ENCODE data around the gene ALKBH7. TPM values are rescaled to one million over a fixed set of nuclear protein-coding genes. Genes with fewer than 3 reads are reported as not detected.
A peak's percentile ranks its signal among the peaks of the same experiment; 100 is the strongest.
"Not testable (repeated sequence)": the region's sequence is repeated elsewhere in the genome, so short reads cannot be mapped to it uniquely, and the experiment has no call there.

The ALKBH7 gene
- total and polyA plus RNA-seq, 7 experiments from 2014 or later: 33.6 to 142 (median 73.4) TPM

- peaks cover 0 to 22% (median 7%) of the 10 kb centered on the region in 5 donors for H3K36me3 Mint-ChIP-seq
- intact Hi-C loops (cut with micrococcal nuclease): no loop called here
- DNase-seq (no peak), ATAC-seq (no peak)
- H3K27me3 Mint-ChIP-seq: no peaks in the 10 kb centered on the region
- Histone ChIP-seq H3K4me3 (ENCODE audit: low read length) (no peak overlapping the region), H3K36me3 (ENCODE audit: control insufficient read depth in 2 of 3, insufficient read depth in 3 of 3, low read length in 3 of 3) (peaks cover 0 to 11% (median 2%) of the 10 kb centered on the region in 3 experiments), H3K27me3 (ENCODE audit: control insufficient read depth in 2 of 2, insufficient read depth in 2 of 2, low read length in 2 of 2) (no peaks in the 10 kb centered on the region), H3K27ac (ENCODE audit: low read depth, low read length) (no peak overlapping the region), H3K4me1 (ENCODE audit: control insufficient read depth in 2 of 2, insufficient read depth in 2 of 2, low read length in 2 of 2) (no peaks in the 10 kb centered on the region), H3K9me3 (ENCODE audit: control insufficient read depth in 2 of 3, low read length in 3 of 3) (peaks cover 0 to 3% (median 0%) of the 10 kb centered on the region in 3 experiments)
- ChIA-PET POLR2A (no interaction called here), CTCF (interaction anchor here (0.5 kb wide), 1 partner anchor 965 kb away, joined by 3 read pairs; no protein-coding TSS in a partner anchor)
- H3K4me1 Mint-ChIP-seq: peaks cover 0 to 6% (median 0%) of the 10 kb centered on the region in 7 donors
- H3K9me3 Mint-ChIP-seq: peaks cover 0 to 10% (median 0%) of the 10 kb centered on the region in 11 donors
- no peak overlapping the region for H3K27ac Mint-ChIP-seq
- H3K4me3 Mint-ChIP-seq: no peak overlapping the region
Observed at GRCh38 chr19:6340493-6341201, 31.9 kb upstream of the ALKBH7 start.

GRCh38 chr19:6343462-6343861 lies 29.1 kb upstream of the ALKBH7 start:
- ATAC-seq: no peak
- peaks cover 0 to 3% (median 0%) of the 10 kb centered on the region in 3 experiments for H3K9me3 ChIP-seq (ENCODE audit: control insufficient read depth in 2 of 3, low read length in 3 of 3)

DNA sequence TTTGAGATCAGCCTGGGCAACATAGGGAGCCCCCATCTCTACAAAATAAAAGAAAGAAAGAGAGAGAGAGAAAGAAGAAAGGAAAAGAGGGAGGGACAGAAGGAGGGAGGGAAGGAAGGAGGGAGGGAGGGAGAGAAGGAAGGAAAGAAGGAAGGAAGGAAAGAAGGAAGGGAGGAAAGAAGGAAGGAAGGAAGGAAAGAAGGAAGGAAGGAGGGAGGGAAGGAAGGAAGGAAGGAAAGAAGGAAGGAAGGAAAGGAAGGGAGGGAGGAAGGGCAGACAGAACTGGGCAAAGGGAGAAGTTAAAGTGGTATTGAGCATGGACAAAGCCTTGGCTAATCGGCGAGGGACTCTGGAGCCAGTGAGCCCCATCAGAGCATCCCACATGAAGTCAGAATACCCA lies 23.3 kb upstream of the ALKBH7 start:
- peaks cover 0 to 40% (median 4%) of the 10 kb centered on the region in 3 experiments for H3K36me3 ChIP-seq (ENCODE audit: control insufficient read depth in 2 of 3, insufficient read depth in 3 of 3, low read length in 3 of 3)
- H3K4me3 Mint-ChIP-seq; H3K4me1 ChIP-seq (ENCODE audit: control insufficient read depth in 2 of 2, insufficient read depth in 2 of 2, low read length in 2 of 2); H3K27me3 Mint-ChIP-seq; H3K27ac ChIP-seq (ENCODE audit: low read depth, low read length); H3K4me3 ChIP-seq (ENCODE audit: low read length); ATAC-seq; H3K4me1 Mint-ChIP-seq; H3K9me3 Mint-ChIP-seq; DNase-seq; intact Hi-C loops (cut with micrococcal nuclease); H3K27me3 ChIP-seq (ENCODE audit: control insufficient read depth in 2 of 2, insufficient read depth in 2 of 2, low read length in 2 of 2); H3K9me3 ChIP-seq (ENCODE audit: control insufficient read depth in 2 of 3, low read length in 3 of 3): not testable (repeated sequence)
- ChIA-PET POLR2A (interaction anchor here (0.6 kb wide), 1 partner anchor 21 kb away, joined by 3 read pairs; no protein-coding TSS in a partner anchor), CTCF (interaction anchor here (0.6 kb wide), 1 partner anchor 18 kb away, joined by 4 read pairs; no protein-coding TSS in a partner anchor)
- Mint-ChIP-seq H3K27ac (peak overlapping the region in 1 of 9 donors; percentile 40), H3K36me3 (peaks cover 4 to 21% (median 11%) of the 10 kb centered on the region in 5 donors)

More at GRCh38 chr19:6343462-6343861, 29.1 kb upstream of the ALKBH7 start:
- intact Hi-C loops (cut with micrococcal nuclease): no loop called here
- Mint-ChIP-seq H3K4me1 (peaks cover 0 to 6% (median 0%) of the 10 kb centered on the region in 7 donors), H3K27me3 (no peaks in the 10 kb centered on the region), H3K27ac (no peak overlapping the region), H3K4me3 (no peak overlapping the region), H3K36me3 (peaks cover 4 to 24% (median 10%) of the 10 kb centered on the region in 5 donors), H3K9me3 (peaks cover 0 to 10% (median 0%) of the 10 kb centered on the region in 11 donors)
- peaks cover 0 to 28% (median 6%) of the 10 kb centered on the region in 3 experiments for H3K36me3 ChIP-seq (ENCODE audit: control insufficient read depth in 2 of 3, insufficient read depth in 3 of 3, low read length in 3 of 3)
- no peaks in the 10 kb centered on the region for H3K27me3 ChIP-seq (ENCODE audit: control insufficient read depth in 2 of 2, insufficient read depth in 2 of 2, low read length in 2 of 2)
- CTCF ChIA-PET: no interaction called here
- no peak overlapping the region for H3K4me3 ChIP-seq (ENCODE audit: low read length)
- no peak for DNase-seq
- H3K27ac ChIP-seq (ENCODE audit: low read depth, low read length): no peak overlapping the region
- POLR2A ChIA-PET: no interaction called here
- no peaks in the 10 kb centered on the region for H3K4me1 ChIP-seq (ENCODE audit: control insufficient read depth in 2 of 2, insufficient read depth in 2 of 2, low read length in 2 of 2)

DNA sequence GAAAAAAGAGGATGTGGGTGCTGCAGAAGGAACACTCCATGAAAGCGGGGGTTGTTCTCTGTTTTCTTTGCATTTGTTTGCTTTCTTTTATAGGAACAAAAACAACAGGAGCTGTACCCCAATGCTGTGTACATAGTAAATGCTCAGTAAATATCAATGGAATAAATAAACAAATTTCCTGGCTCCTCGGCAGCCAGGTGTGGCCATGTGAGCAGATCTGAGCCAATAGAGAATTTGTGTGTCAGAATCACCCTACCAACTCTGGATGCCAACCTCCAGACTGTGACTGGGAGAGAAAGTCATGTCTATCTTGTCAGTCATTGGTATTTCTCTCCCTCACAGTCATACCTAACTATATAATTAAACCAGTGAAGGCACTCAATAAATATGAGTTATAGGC lies 21.9 kb upstream of the ALKBH7 start:
- Histone ChIP-seq H3K27ac (ENCODE audit: low read depth, low read length) (no peak overlapping the region), H3K4me3 (ENCODE audit: low read length) (no peak overlapping the region), H3K9me3 (ENCODE audit: control insufficient read depth in 2 of 3, low read length in 3 of 3) (no peaks in the 10 kb centered on the region), H3K27me3 (ENCODE audit: control insufficient read depth in 2 of 2, insufficient read depth in 2 of 2, low read length in 2 of 2) (no peaks in the 10 kb centered on the region), H3K36me3 (ENCODE audit: control insufficient read depth in 2 of 3, insufficient read depth in 3 of 3, low read length in 3 of 3) (peaks cover 0 to 40% (median 4%) of the 10 kb centered on the region in 3 experiments), H3K4me1 (ENCODE audit: control insufficient read depth in 2 of 2, insufficient read depth in 2 of 2, low read length in 2 of 2) (no peaks in the 10 kb centered on the region)
- H3K36me3 Mint-ChIP-seq: peaks cover 4 to 21% (median 11%) of the 10 kb centered on the region in 5 donors
- no peak for DNase-seq
- no peak overlapping the region for H3K27ac Mint-ChIP-seq
- intact Hi-C loops (cut with micrococcal nuclease): no loop called here
- ATAC-seq: no peak
- no peaks in the 10 kb centered on the region for H3K27me3 Mint-ChIP-seq
- ChIA-PET POLR2A (no interaction called here), CTCF (no interaction called here)
- H3K4me1 Mint-ChIP-seq: peaks cover 0 to 3% (median 0%) of the 10 kb centered on the region in 7 donors
- H3K9me3 Mint-ChIP-seq: no peaks in the 10 kb centered on the region
- H3K4me3 Mint-ChIP-seq: no peak overlapping the region

DNA sequence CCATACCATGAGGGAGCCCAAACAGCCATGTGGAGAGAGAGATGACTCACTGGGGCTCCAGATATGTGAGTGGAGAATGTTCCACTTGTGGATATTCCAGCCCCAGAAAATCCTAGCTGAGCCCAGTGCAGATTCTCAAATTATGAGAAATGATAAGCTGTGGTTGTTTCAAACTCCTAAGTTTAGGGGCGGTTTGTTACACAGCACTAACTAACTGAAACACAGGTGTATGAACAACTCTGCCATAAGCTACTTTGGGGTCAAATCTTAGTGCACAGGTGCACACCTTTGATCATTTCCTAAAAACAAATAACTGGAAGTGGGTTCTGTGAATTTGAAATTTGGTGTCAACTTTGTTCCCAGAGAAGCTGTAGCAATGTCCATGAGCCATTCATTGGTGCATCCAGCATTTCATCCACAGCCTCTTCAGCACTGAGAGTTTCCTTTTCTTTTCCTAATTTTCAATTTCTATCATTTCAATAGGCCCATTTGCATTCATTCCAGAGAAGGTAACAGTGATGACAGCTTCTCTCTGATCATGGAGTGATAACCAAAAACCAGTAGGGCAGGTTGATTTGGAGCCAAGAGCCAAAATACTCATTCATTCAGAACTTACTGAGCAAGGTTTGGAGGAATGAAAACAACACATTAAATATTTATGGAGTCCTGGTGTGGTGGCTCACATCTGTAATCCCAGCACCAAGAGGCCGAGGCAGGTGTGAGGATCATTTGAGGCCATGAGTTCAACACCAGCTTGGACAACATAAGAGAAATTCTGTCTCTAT lies 20.0 kb upstream of the ALKBH7 start:
- POLR2A ChIA-PET: interaction anchor here (0.6 kb wide), 1 partner anchor 847 kb away, joined by 4 read pairs; no protein-coding TSS in a partner anchor
- no peak for DNase-seq

DNA sequence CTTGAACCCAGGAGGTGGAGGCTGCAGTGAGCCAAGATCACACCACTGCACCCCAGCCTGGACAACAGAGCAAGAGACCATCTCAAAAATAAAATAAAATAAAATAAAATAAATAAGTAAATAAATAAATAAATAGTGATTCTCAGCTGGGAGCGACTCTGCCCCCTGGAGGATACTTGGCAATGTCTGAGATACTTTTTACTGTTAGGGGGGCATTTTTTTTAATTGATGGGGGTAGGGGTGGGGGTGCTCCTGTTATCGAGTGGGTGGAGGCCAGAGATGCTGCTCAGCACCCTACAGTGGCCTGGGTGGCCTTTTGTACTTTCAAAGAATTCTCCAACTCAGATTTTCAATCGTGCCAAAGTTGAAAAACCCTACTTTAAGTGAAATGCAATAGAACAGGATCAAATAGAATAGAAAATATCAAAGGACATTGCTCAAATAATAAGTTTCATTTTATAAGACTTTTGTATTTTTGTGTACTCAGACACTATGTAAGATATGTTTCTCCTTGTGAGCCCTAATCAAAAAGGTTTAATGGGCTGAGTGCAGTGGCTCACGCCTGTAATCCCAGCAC lies 18.4 kb upstream of the ALKBH7 start:
- ChIA-PET CTCF (no interaction called here), POLR2A (no interaction called here)
- no peak overlapping the region for H3K4me3 ChIP-seq (ENCODE audit: low read length)

More for the DNA sequence above, 20.0 kb upstream of the ALKBH7 start:
- intact Hi-C loops (cut with micrococcal nuclease): no loop called here
- Histone ChIP-seq H3K27ac (ENCODE audit: low read depth, low read length) (no peak overlapping the region), H3K4me3 (ENCODE audit: low read length) (no peak overlapping the region), H3K4me1 (ENCODE audit: control insufficient read depth in 2 of 2, insufficient read depth in 2 of 2, low read length in 2 of 2) (no peaks in the 10 kb centered on the region), H3K36me3 (ENCODE audit: control insufficient read depth in 2 of 3, insufficient read depth in 3 of 3, low read length in 3 of 3) (peaks cover 0 to 30% (median 4%) of the 10 kb centered on the region in 3 experiments), H3K9me3 (ENCODE audit: control insufficient read depth in 2 of 3, low read length in 3 of 3) (no peaks in the 10 kb centered on the region), H3K27me3 (ENCODE audit: control insufficient read depth in 2 of 2, insufficient read depth in 2 of 2, low read length in 2 of 2) (no peaks in the 10 kb centered on the region)
- no peak overlapping the region for H3K4me3 Mint-ChIP-seq
- CTCF ChIA-PET: interaction anchor here (1.0 kb wide), 1 partner anchor 72 kb away, joined by 3 read pairs; no protein-coding TSS in a partner anchor
- H3K4me1 Mint-ChIP-seq: peaks cover 0 to 4% (median 0%) of the 10 kb centered on the region in 7 donors
- no peaks in the 10 kb centered on the region for H3K27me3 Mint-ChIP-seq
- H3K36me3 Mint-ChIP-seq: peaks cover 0 to 21% (median 12%) of the 10 kb centered on the region in 5 donors
- peak overlapping the region in 1 of 9 donors; percentile 30 for H3K27ac Mint-ChIP-seq
- ATAC-seq: no peak
- H3K9me3 Mint-ChIP-seq: no peaks in the 10 kb centered on the region

More for the DNA sequence above, 18.4 kb upstream of the ALKBH7 start:
- H3K27me3 Mint-ChIP-seq: no peaks in the 10 kb centered on the region
- no peak for ATAC-seq
- H3K27ac Mint-ChIP-seq: no peak overlapping the region
- peaks cover 0 to 34% (median 0%) of the 10 kb centered on the region in 3 experiments for H3K36me3 ChIP-seq (ENCODE audit: control insufficient read depth in 2 of 3, insufficient read depth in 3 of 3, low read length in 3 of 3)
- peaks cover 0 to 5% (median 0%) of the 10 kb centered on the region in 7 donors for H3K4me1 Mint-ChIP-seq
- no peak overlapping the region for H3K4me3 Mint-ChIP-seq
- H3K9me3 ChIP-seq (ENCODE audit: control insufficient read depth in 2 of 3, low read length in 3 of 3): no peaks in the 10 kb centered on the region
- H3K27ac ChIP-seq (ENCODE audit: low read depth, low read length): no peak overlapping the region
- no peaks in the 10 kb centered on the region for H3K4me1 ChIP-seq (ENCODE audit: control insufficient read depth in 2 of 2, insufficient read depth in 2 of 2, low read length in 2 of 2)
- DNase-seq: no peak
- H3K36me3 Mint-ChIP-seq: peaks cover 0 to 20% (median 15%) of the 10 kb centered on the region in 5 donors
- intact Hi-C loops (cut with micrococcal nuclease): no loop called here
- H3K27me3 ChIP-seq (ENCODE audit: control insufficient read depth in 2 of 2, insufficient read depth in 2 of 2, low read length in 2 of 2): no peaks in the 10 kb centered on the region
- H3K9me3 Mint-ChIP-seq: no peaks in the 10 kb centered on the region
